Urinary bladder (tissue), 4 donors: ENCODE measurements around the gene C1orf21. TPM values are rescaled to one million over a fixed set of nuclear protein-coding genes. Genes with fewer than 3 reads are reported as not detected.

Source experiments
- DNase-seq: peaks from one replicate; pipeline ENCODE4 v3.0.0-alpha.2; 2015; ENCODE audit errors: extremely low spot score
- H3K27ac ChIP-seq: one replicate; pipeline ENCODE4 v1.5.1; 2013; ENCODE audit warnings: low read depth, mild to moderate bottlenecking, moderate library complexity
- H3K36me3 ChIP-seq: one replicate; pipeline ENCODE4 v1.6.1; 2013; ENCODE audit warnings: mild to moderate bottlenecking, moderate library complexity; ENCODE audit not compliant: insufficient read depth
- H3K4me1 ChIP-seq: one replicate; pipeline ENCODE4 v1.6.1; 2013; ENCODE audit warnings: mild to moderate bottlenecking, moderate library complexity; ENCODE audit not compliant: insufficient read depth
- H3K4me3 ChIP-seq: one replicate; pipeline ENCODE4 v1.5.1; 2013; ENCODE audit warnings: low read depth, low read length
- WGBS: extraction: QIAGEN DNeasy Blood & Tissue Kit; methylation state at CpG from one replicate; pipeline ENCODE4 v1.1.7; 2013; 5-methylcytosine and 5-hydroxymethylcytosine counted together
- polyA plus RNA-seq: library from polyadenylated mRNA; stranded (reverse); fragments of 200-250 nt; gene quantifications from one replicate; pipeline ENCODE4 v1.2.3, GENCODE V29; 2013
- total RNA-seq: library from RNA; depleted of rRNA; stranded (reverse); fragments of >200 nt; gene quantifications from one replicate; pipeline ENCODE4 v1.2.3, GENCODE V29; 2014
- donor health status: healthy with polysubstance abuse.
- donor health status: healthy.

Gene C1orf21
- total and polyA plus RNA-seq, 2 donors: 67.3 to 100 TPM

- Histone ChIP-seq H3K27ac (no peak overlapping the region), H3K36me3 (no peaks in the 10 kb centered on the region)
- WGBS: 77% methylated on average over 2 of the region's 2 CpGs
Measured at GRCh38 chr1:184567637-184568036, 180.8 kb downstream of the C1orf21 start.

GRCh38 chr1:184568148-184568547 is 181.3 kb downstream of the C1orf21 start:
- WGBS: 98% methylated on average over 2 of the region's 2 CpGs
- Histone ChIP-seq H3K4me1 (peaks cover 2% of the 10 kb centered on the region), H3K4me3 (no peak overlapping the region), H3K36me3 (no peaks in the 10 kb centered on the region), H3K27ac (no peak overlapping the region)
- no peak for DNase-seq

More at GRCh38 chr1:184567637-184568036, 180.8 kb downstream of the C1orf21 start:
- Histone ChIP-seq H3K4me1 (peaks cover 2% of the 10 kb centered on the region), H3K4me3 (no peak overlapping the region)
- DNase-seq: no peak

- no peak overlapping the region for H3K27ac ChIP-seq
- H3K4me3 ChIP-seq: no peak overlapping the region
- peaks cover 2% of the 10 kb centered on the region for H3K4me1 ChIP-seq
- WGBS: 75% methylated on average over 4 of the region's 4 CpGs
- H3K36me3 ChIP-seq: no peaks in the 10 kb centered on the region
- DNase-seq: no peak
Measured at GRCh38 chr1:184569106-184569505, 182.3 kb downstream of the C1orf21 start.

GRCh38 chr1:184574588-184574987 is 187.8 kb downstream of the C1orf21 start:
- 82% methylated on average over 8 of the region's 8 CpGs for WGBS
- Histone ChIP-seq H3K27ac (no peak overlapping the region), H3K4me1 (peaks cover 2% of the 10 kb centered on the region), H3K36me3 (no peaks in the 10 kb centered on the region), H3K4me3 (no peak overlapping the region)
- DNase-seq: no peak

- no peak for DNase-seq
- no peak overlapping the region for H3K27ac ChIP-seq
- 65% methylated on average over 6 of the region's 6 CpGs for WGBS
- no peaks in the 10 kb centered on the region for H3K36me3 ChIP-seq
- no peak overlapping the region for H3K4me3 ChIP-seq
- H3K4me1 ChIP-seq: peaks cover 2% of the 10 kb centered on the region
Measured at GRCh38 chr1:184576822-184577221, 190.0 kb downstream of the C1orf21 start.

- no peak for DNase-seq
- Histone ChIP-seq H3K4me3 (no peak overlapping the region), H3K4me1 (no peaks in the 10 kb centered on the region), H3K27ac (no peak overlapping the region), H3K36me3 (no peaks in the 10 kb centered on the region)
- 79% methylated on average over 6 of the region's 6 CpGs for WGBS
Measured at GRCh38 chr1:184577319-184577718, 190.5 kb downstream of the C1orf21 start.

- H3K4me1 ChIP-seq: no peaks in the 10 kb centered on the region
Measured at GRCh38 chr1:184582411-184582810, 195.6 kb downstream of the C1orf21 start.

GRCh38 chr1:184583849-184584248 is 197.0 kb downstream of the C1orf21 start:
- no peaks in the 10 kb centered on the region for H3K4me1 ChIP-seq
- 48% methylated on average over 5 of the region's 5 CpGs for WGBS
- no peak for DNase-seq
- H3K4me3 ChIP-seq: no peak overlapping the region
- H3K27ac ChIP-seq: no peak overlapping the region
- H3K36me3 ChIP-seq: no peaks in the 10 kb centered on the region

More at GRCh38 chr1:184582411-184582810, 195.6 kb downstream of the C1orf21 start:
- Histone ChIP-seq H3K36me3 (no peaks in the 10 kb centered on the region), H3K4me3 (no peak overlapping the region), H3K27ac (no peak overlapping the region)
- WGBS: 78% methylated on average over 2 of the region's 2 CpGs
- no peak for DNase-seq

GRCh38 chr1:184588701-184589100 is 201.9 kb downstream of the C1orf21 start:
- Histone ChIP-seq H3K4me1 (no peaks in the 10 kb centered on the region), H3K36me3 (no peaks in the 10 kb centered on the region), H3K27ac (no peak overlapping the region), H3K4me3 (no peak overlapping the region)
- DNase-seq: no peak
- WGBS: 79% methylated on average over 3 of the region's 3 CpGs

- DNase-seq: peak; percentile 54
- no peaks in the 10 kb centered on the region for H3K36me3 ChIP-seq
- 74% methylated on average over 5 of the region's 5 CpGs for WGBS
- no peaks in the 10 kb centered on the region for H3K4me1 ChIP-seq
- H3K27ac ChIP-seq: no peak overlapping the region
- H3K4me3 ChIP-seq: no peak overlapping the region
Measured at GRCh38 chr1:184590163-184590750, 203.4 kb downstream of the C1orf21 start.

GRCh38 chr1:184593597-184593996 is 206.8 kb downstream of the C1orf21 start:
- Histone ChIP-seq H3K4me1 (no peaks in the 10 kb centered on the region), H3K36me3 (no peaks in the 10 kb centered on the region), H3K27ac (no peak overlapping the region), H3K4me3 (no peak overlapping the region)
- no peak for DNase-seq
- WGBS: 84% methylated on average over 4 of the region's 4 CpGs

- 92% methylated on average over 7 of the region's 7 CpGs for WGBS
- no peak for DNase-seq
Measured at GRCh38 chr1:184595596-184595995, 208.8 kb downstream of the C1orf21 start.

GRCh38 chr1:184596950-184597645 is 210.3 kb downstream of the C1orf21 start:
- 73% methylated on average over 8 of the region's 8 CpGs for WGBS
- DNase-seq: no peak
- H3K4me3 ChIP-seq: no peak overlapping the region
- H3K27ac ChIP-seq: no peak overlapping the region
- no peaks in the 10 kb centered on the region for H3K4me1 ChIP-seq
- H3K36me3 ChIP-seq: no peaks in the 10 kb centered on the region

More at GRCh38 chr1:184595596-184595995, 208.8 kb downstream of the C1orf21 start:
- no peak overlapping the region for H3K4me3 ChIP-seq
- H3K36me3 ChIP-seq: no peaks in the 10 kb centered on the region
- H3K27ac ChIP-seq: no peak overlapping the region
- no peaks in the 10 kb centered on the region for H3K4me1 ChIP-seq

GRCh38 chr1:184597650-184598357 is 211.0 kb downstream of the C1orf21 start:
- no peak for DNase-seq
- 57% methylated on average over 4 of the region's 4 CpGs for WGBS
- Histone ChIP-seq H3K27ac (no peak overlapping the region), H3K4me1 (no peaks in the 10 kb centered on the region), H3K36me3 (no peaks in the 10 kb centered on the region), H3K4me3 (no peak overlapping the region)
